Breast epithelium (tissue), 4 donors: Measurements from ENCODE around the gene DCHS2. TPM values are rescaled to one million over a fixed set of nuclear protein-coding genes. Genes with fewer than 3 reads are reported as not detected.

Experiments
- DNase-seq, 2 donors: peaks; one replicate each; pipeline ENCODE4 v3.0.0-alpha.2; 2019; ENCODE audit warnings: low spot score in 2 of 2
- H3K27ac ChIP-seq, 2 donors: fragments of 200-600 bp; sonication (generic) in 1 of 2; one replicate each; pipeline ENCODE4 v1.5.1; 2016 to 2019; ENCODE audit warnings: mild to moderate bottlenecking in 1 of 2
- H3K27me3 ChIP-seq, 2 donors: fragments of 200-600 bp; sonication (generic) in 1 of 2; one replicate each; pipeline versions ENCODE4 v1.5.1 to v1.6.0; 2017 to 2019; ENCODE audit warnings: control low read depth in 1 of 2, mild to moderate bottlenecking in 1 of 2
- H3K36me3 ChIP-seq: fragments of 200-600 bp; one replicate; pipeline ENCODE4 v1.5.1; 2019
- H3K4me1 ChIP-seq, 2 donors: fragments of 200-600 bp; sonication (generic); one replicate each; pipeline ENCODE4 v1.5.1; 2016 to 2019; ENCODE audit warnings: control low read depth in 1 of 2
- H3K4me3 ChIP-seq, 3 donors: fragments of 200-600 bp; sonication (generic); 1 replicate in 2 of 3; 2 replicates in 1 of 3; pipeline ENCODE4 v1.5.1; 2016 to 2019; ENCODE audit warnings: mild to moderate bottlenecking in 3 of 3, moderate library complexity in 2 of 3
- H3K9me3 ChIP-seq, 2 donors: fragments of 200-600 bp; sonication (generic) in 1 of 2; one replicate each; pipeline ENCODE4 v1.5.1; 2016 to 2019; ENCODE audit warnings: control low read depth in 1 of 2
- CTCF ChIP-seq, 3 donors: fragments of 450-650 bp; IDR thresholded peaks; one replicate each; pipeline ENCODE4 v1.5.1; 2016 to 2017; ENCODE audit warnings: antibody characterized with exemption in 3 of 3, mild to moderate bottlenecking in 3 of 3, moderate library complexity in 3 of 3
- POLR2A ChIP-seq: fragments of 450-650 bp; IDR thresholded peaks from one replicate; pipeline ENCODE4 v1.6.1; 2016; ENCODE audit warnings: antibody characterized with exemption, mild to moderate bottlenecking, moderate library complexity
- POLR2AphosphoS5 ChIP-seq, 3 donors: sonication (generic); formaldehyde crosslinking; IDR thresholded peaks; one replicate each; pipeline ENCODE4 v1.6.1; 2017; ENCODE audit warnings: antibody characterized with exemption in 3 of 3
- intact Hi-C: fragments of 100-400 bp; cut with DNase I; formaldehyde crosslinking; loops from one replicate; pipeline ENCODE4 v1.15.1; 2023; ENCODE audit warnings: low total_unique reads
- total RNA-seq, 3 donors: library from RNA; depleted of rRNA; stranded (reverse); fragments of >200 nt; gene quantifications; one replicate each; pipeline ENCODE4 v1.1.0, GENCODE V29; 2016

The DCHS2 gene
- total RNA-seq, 3 donors from 2014 or later, result 2.8 to 5.2 TPM; not detected in 1

GRCh38 chr4:154516318-154517029, 24.9 kb upstream of the DCHS2 start:
- TF ChIP-seq POLR2A (no peak), POLR2AphosphoS5 (IDR thresholded peaks at IDR 0.05) (no peak), CTCF (IDR thresholded peaks at IDR 0.05) (no peak)
- H3K36me3 ChIP-seq, result no peaks in the 10 kb centered on the region
- H3K4me3 ChIP-seq, result no peak overlapping the region
- no peak overlapping the region for H3K27ac ChIP-seq
- DNase-seq, result no peak
- no peaks in the 10 kb centered on the region for H3K27me3 ChIP-seq
- intact Hi-C loops, result no loop called here
- no peaks in the 10 kb centered on the region for H3K9me3 ChIP-seq
- no peaks in the 10 kb centered on the region for H3K4me1 ChIP-seq

- H3K27me3 ChIP-seq, result no peaks in the 10 kb centered on the region
- H3K4me3 ChIP-seq, result no peak overlapping the region
- H3K4me1 ChIP-seq, result no peaks in the 10 kb centered on the region
- intact Hi-C loops, result no loop called here
- TF ChIP-seq POLR2AphosphoS5 (IDR thresholded peaks at IDR 0.05), result no peak
- no peak for TF ChIP-seq CTCF (IDR thresholded peaks at IDR 0.05)
- no peak for TF ChIP-seq POLR2A
- H3K27ac ChIP-seq, result no peak overlapping the region
- no peaks in the 10 kb centered on the region for H3K9me3 ChIP-seq
- no peak for DNase-seq
- H3K36me3 ChIP-seq, result no peaks in the 10 kb centered on the region
Measured at GRCh38 chr4:154511981-154512380, 20.4 kb upstream of the DCHS2 start.

- Histone ChIP-seq H3K27me3 (no peaks in the 10 kb centered on the region), H3K9me3 (no peaks in the 10 kb centered on the region), H3K4me1 (no peaks in the 10 kb centered on the region), H3K36me3 (no peaks in the 10 kb centered on the region), H3K27ac (no peak overlapping the region), H3K4me3 (no peak overlapping the region)
- intact Hi-C loops, result no loop called here
- DNase-seq, result no peak
- TF ChIP-seq POLR2AphosphoS5 (IDR thresholded peaks at IDR 0.05) (no peak), CTCF (IDR thresholded peaks at IDR 0.05) (no peak), POLR2A (no peak)
Measured at GRCh38 chr4:154511548-154511947, 19.9 kb upstream of the DCHS2 start.

GRCh38 chr4:154507156-154507555, 15.6 kb upstream of the DCHS2 start:
- no peaks in the 10 kb centered on the region for H3K4me1 ChIP-seq
- no peaks in the 10 kb centered on the region for H3K9me3 ChIP-seq
- no peak for DNase-seq
- intact Hi-C loops, result no loop called here
- no peaks in the 10 kb centered on the region for H3K27me3 ChIP-seq
- TF ChIP-seq POLR2AphosphoS5 (IDR thresholded peaks at IDR 0.05) (peak in 1 of 3 donors; percentile 34), POLR2A (no peak)
- no peak overlapping the region for H3K4me3 ChIP-seq
- H3K36me3 ChIP-seq, result no peaks in the 10 kb centered on the region
- H3K27ac ChIP-seq, result peak overlapping the region; percentile 60 to 62

GRCh38 chr4:154506253-154506652, 14.7 kb upstream of the DCHS2 start:
- Histone ChIP-seq H3K27me3 (no peaks in the 10 kb centered on the region), H3K4me1 (no peaks in the 10 kb centered on the region), H3K27ac (peak overlapping the region; percentile 32 to 62), H3K4me3 (no peak overlapping the region), H3K36me3 (no peaks in the 10 kb centered on the region), H3K9me3 (no peaks in the 10 kb centered on the region)
- peak in 2 of 3 donors; percentile 44 to 46 for TF ChIP-seq CTCF (IDR thresholded peaks at IDR 0.05)
- TF ChIP-seq POLR2A, result no peak
- no peak for TF ChIP-seq POLR2AphosphoS5 (IDR thresholded peaks at IDR 0.05)
- DNase-seq, result no peak
- intact Hi-C loops, result no loop called here
